Ascending aorta (tissue), 2 donors: ENCODE results near the gene CCDC120. TPM values are rescaled to one million over a fixed set of nuclear protein-coding genes. Genes with fewer than 3 reads are reported as not detected.

Source experiments
- DNase-seq, 2 donors: peaks; one replicate each; pipeline ENCODE4 v3.0.0-alpha.2; 2019; ENCODE audit warnings: low spot score in 2 of 2
- H3K27ac ChIP-seq, 2 donors: fragments of 200-600 bp; sonication (generic); one replicate each; pipeline ENCODE4 v1.5.1; 2016 to 2017; ENCODE audit warnings: mild to moderate bottlenecking in 1 of 2
- H3K27me3 ChIP-seq: fragments of 200-600 bp; sonication (generic); one replicate; pipeline ENCODE4 v1.5.1; 2017
- H3K36me3 ChIP-seq, 2 donors: fragments of 200-600 bp; sonication (generic); one replicate each; pipeline ENCODE4 v1.5.1; 2016
- H3K4me1 ChIP-seq, 2 donors: fragments of 200-600 bp; sonication (generic); one replicate each; pipeline ENCODE4 v1.5.1; 2016 to 2017; ENCODE audit warnings: mild to moderate bottlenecking in 1 of 2
- H3K4me3 ChIP-seq, 2 donors: fragments of 200-600 bp; sonication (generic); one replicate each; pipeline ENCODE4 v1.5.1; 2016 to 2017; ENCODE audit warnings: mild to moderate bottlenecking in 1 of 2
- H3K9me3 ChIP-seq, 2 donors: fragments of 200-600 bp; sonication (generic); one replicate each; pipeline ENCODE4 v1.5.1; 2016
- CTCF ChIP-seq, 3 experiments: fragments of 200-600 bp in 2 of 3; fragments of 450-650 bp in 1 of 3; sonication (generic) in 2 of 3; IDR thresholded peaks; one replicate each; pipeline ENCODE4 v1.5.1; 2016 to 2019; ENCODE audit warnings: antibody characterized with exemption in 3 of 3, mild to moderate bottlenecking in 1 of 3, moderate library complexity in 1 of 3
- intact Hi-C: fragments of 100-400 bp; cut with DNase I; formaldehyde crosslinking; loops from one replicate; pipeline ENCODE4 v1.15.1; 2023
- total RNA-seq: library from RNA; depleted of rRNA; stranded (reverse); fragments of >200 nt; gene quantifications from one replicate; pipeline ENCODE4 v1.1.0, GENCODE V29; 2016

The CCDC120 gene
- total RNA-seq, 1 donor from 2014 or later: 0.11 TPM

DNA sequence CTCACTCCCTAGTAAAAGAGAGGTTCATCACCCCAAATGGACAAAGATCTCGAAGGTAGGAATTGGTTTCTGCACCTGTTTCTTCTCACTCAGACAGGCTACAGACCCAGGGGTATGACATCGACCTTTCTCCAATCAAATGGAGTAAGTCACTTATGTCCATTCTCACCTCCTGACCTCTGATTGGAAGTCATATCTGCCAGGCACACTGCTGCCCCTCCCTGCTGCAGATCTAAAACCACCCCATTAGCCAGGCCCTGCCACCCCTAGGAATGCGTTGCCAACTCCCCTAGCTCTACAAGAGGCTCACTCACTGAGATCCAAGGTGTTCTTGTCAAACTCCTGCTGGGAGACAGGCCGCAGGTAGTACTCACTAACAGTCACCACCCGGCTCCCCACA lies 57.9 kb downstream of the CCDC120 start:
- H3K4me3 ChIP-seq: no peak overlapping the region
- no peak for TF ChIP-seq CTCF (IDR thresholded peaks at IDR 0.05)
- no peak for DNase-seq
- H3K4me1 ChIP-seq: no peaks in the 10 kb centered on the region
- no peaks in the 10 kb centered on the region for H3K27me3 ChIP-seq
- H3K9me3 ChIP-seq: no peaks in the 10 kb centered on the region
- no peak overlapping the region for H3K27ac ChIP-seq
- intact Hi-C loops: no loop called here
- peaks cover 22 to 53% of the 10 kb centered on the region in 2 donors for H3K36me3 ChIP-seq

GRCh38 chrX:49117581-49117980 lies 58.8 kb downstream of the CCDC120 start:
- intact Hi-C loops: no loop called here
- no peaks in the 10 kb centered on the region for H3K9me3 ChIP-seq
- H3K4me3 ChIP-seq: no peak overlapping the region
- peaks cover 18 to 45% of the 10 kb centered on the region in 2 donors for H3K36me3 ChIP-seq
- no peaks in the 10 kb centered on the region for H3K27me3 ChIP-seq
- no peak for DNase-seq
- TF ChIP-seq CTCF (IDR thresholded peaks at IDR 0.05): no peak
- H3K4me1 ChIP-seq: peaks cover 0 to 2% of the 10 kb centered on the region in 2 donors
- no peak overlapping the region for H3K27ac ChIP-seq

Other genes with a start within 250 kb of the CCDC120 start
- gene ERAS, start 232.5 kb upstream of the CCDC120 start, total RNA-seq: not detected
- not detected for gene PCSK1N, start 223.4 kb upstream of the CCDC120 start, total RNA-seq
- gene TIMM17B, start 161.2 kb upstream of the CCDC120 start, total RNA-seq: 15.3 TPM
- gene PQBP1, start 161.1 kb upstream of the CCDC120 start, total RNA-seq: 14.8 TPM
- gene SLC35A2, start 147.4 kb upstream of the CCDC120 start, total RNA-seq: 20.2 TPM
- 5.6 TPM for gene PIM2, start 140.0 kb upstream of the CCDC120 start, total RNA-seq
- gene OTUD5, start 101.4 kb upstream of the CCDC120 start, total RNA-seq: 72.3 TPM
- gene KCND1, start 87.2 kb upstream of the CCDC120 start, total RNA-seq: 10.4 TPM
- 15.0 TPM for gene GRIPAP1, start 56.7 kb upstream of the CCDC120 start, total RNA-seq
- 141 TPM for gene TFE3, start 15.6 kb upstream of the CCDC120 start, total RNA-seq
- 48.4 TPM for gene PRAF2, start 15.0 kb downstream of the CCDC120 start, total RNA-seq
- gene WDR45, start 20.9 kb downstream of the CCDC120 start, total RNA-seq: 169 TPM
- gene GPKOW, start 64.7 kb downstream of the CCDC120 start, total RNA-seq: 19.4 TPM
- 0.32 TPM for gene MAGIX, start 103.8 kb downstream of the CCDC120 start, total RNA-seq
- 51.6 TPM for gene PLP2, start 112.9 kb downstream of the CCDC120 start, total RNA-seq
- 25.3 TPM for gene PRICKLE3, start 127.4 kb downstream of the CCDC120 start, total RNA-seq
- gene SYP, start 141.2 kb downstream of the CCDC120 start, total RNA-seq: 0.53 TPM
- gene CACNA1F, start 174.3 kb downstream of the CCDC120 start, total RNA-seq: not detected
- gene CCDC22, start 176.5 kb downstream of the CCDC120 start, total RNA-seq: 22.6 TPM
- not detected for gene FOXP3, start 205.7 kb downstream of the CCDC120 start, total RNA-seq
- gene PPP1R3F, start 210.8 kb downstream of the CCDC120 start, total RNA-seq: 14.8 TPM
- not detected for gene GAGE10, start 244.6 kb downstream of the CCDC120 start, total RNA-seq